ENCODE measurements around the gene RRP1B. TPM values are rescaled to one million over a fixed set of nuclear protein-coding genes. Genes with fewer than 3 reads are reported as not detected.

RRP1B gene
- total and polyA plus RNA-seq, 2 donors (not counting 1 experiment from before 2014, with no cell fraction given), result 11.7 to 20.3 TPM

DNA sequence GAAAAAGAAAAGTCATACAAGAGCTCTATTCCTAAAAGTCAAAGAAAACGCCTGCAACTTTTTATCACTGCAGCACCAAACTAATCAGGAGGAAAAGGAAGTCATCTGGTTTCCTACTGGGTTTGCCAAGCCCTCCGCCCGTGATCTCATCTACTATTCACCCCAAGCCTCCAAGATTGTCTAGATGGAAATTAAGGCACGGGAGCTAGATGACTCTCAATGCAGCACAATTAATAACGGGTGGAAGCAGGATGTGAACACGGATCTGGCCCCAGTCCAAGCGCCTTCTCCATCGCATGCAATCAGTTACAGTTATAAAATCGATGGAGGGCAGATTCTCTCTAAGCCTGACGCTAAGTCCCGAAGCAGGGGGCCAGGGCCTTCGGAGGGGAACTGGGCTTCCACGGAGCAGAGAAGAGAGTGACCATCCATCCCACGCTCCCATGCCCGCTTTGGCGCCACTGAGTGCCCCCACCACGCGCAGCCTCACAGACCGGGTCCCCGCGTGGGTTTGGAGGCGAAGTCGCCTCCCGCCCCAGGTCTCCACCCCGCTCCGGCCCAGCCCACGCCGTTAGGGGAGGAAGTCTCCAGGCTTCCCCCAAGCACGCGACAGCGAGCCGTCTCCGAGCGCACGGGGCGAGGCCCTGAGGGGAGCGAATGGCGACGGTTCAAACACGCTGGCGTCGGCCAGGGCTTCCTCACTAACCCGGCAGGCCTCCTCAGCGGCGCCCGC, 1.8 kb upstream of the RRP1B start:
- H3K79me2 ChIP-seq (ENCODE audit: control insufficient read depth, insufficient read depth, low read length), result peaks cover 21% of the 10 kb centered on the region
- no peak overlapping the region for H2AFZ ChIP-seq (ENCODE audit: low read length)
- H3K4me3 ChIP-seq (replicated peaks in 1 of 4; ENCODE audit: control extremely low read depth in 1 of 4, insufficient read depth in 1 of 4, low read depth in 3 of 4, low read length in 4 of 4), result no peak overlapping the region
- H3K36me3 ChIP-seq (ENCODE audit: control insufficient read depth, insufficient read depth, low read length), result no peaks in the 10 kb centered on the region
- H3K27ac ChIP-seq (ENCODE audit: insufficient read depth, low read length), result no peak overlapping the region
- TF ChIP-seq EZH2 (IDR thresholded peaks at IDR 0.05; ENCODE audit: low read length, missing control alignments), result no peak
- TF ChIP-seq, protein P1, sequence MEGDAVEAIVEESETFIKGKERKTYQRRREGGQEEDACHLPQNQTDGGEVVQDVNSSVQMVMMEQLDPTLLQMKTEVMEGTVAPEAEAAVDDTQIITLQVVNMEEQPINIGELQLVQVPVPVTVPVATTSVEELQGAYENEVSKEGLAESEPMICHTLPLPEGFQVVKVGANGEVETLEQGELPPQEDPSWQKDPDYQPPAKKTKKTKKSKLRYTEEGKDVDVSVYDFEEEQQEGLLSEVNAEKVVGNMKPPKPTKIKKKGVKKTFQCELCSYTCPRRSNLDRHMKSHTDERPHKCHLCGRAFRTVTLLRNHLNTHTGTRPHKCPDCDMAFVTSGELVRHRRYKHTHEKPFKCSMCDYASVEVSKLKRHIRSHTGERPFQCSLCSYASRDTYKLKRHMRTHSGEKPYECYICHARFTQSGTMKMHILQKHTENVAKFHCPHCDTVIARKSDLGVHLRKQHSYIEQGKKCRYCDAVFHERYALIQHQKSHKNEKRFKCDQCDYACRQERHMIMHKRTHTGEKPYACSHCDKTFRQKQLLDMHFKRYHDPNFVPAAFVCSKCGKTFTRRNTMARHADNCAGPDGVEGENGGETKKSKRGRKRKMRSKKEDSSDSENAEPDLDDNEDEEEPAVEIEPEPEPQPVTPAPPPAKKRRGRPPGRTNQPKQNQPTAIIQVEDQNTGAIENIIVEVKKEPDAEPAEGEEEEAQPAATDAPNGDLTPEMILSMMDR (conservative IDR thresholded peaks at IDR 0.05 in 1 of 2, IDR thresholded peaks at IDR 0.05 in 1 of 2; ENCODE audit: low read depth in 1 of 2, low read length in 2 of 2), result no peak
- no peaks in the 10 kb centered on the region for H3K9me3 ChIP-seq (ENCODE audit: control insufficient read depth, insufficient read depth, low read depth, low read length)
- H4K20me1 ChIP-seq (ENCODE audit: control insufficient read depth, extremely low read depth, insufficient read depth, low read length), result no peaks in the 10 kb centered on the region
- DNase-seq (ENCODE audit: low read depth in 2 of 2), result no peak
- no peak overlapping the region for H3K9ac ChIP-seq (ENCODE audit: insufficient read depth, low read length)
- no peaks in the 10 kb centered on the region for H3K27me3 ChIP-seq (ENCODE audit: control insufficient read depth, insufficient read depth, low read length)
- H3K4me2 ChIP-seq (ENCODE audit: extremely low read depth, insufficient read depth, low read length), result no peak overlapping the region
- H3K4me1 ChIP-seq (ENCODE audit: control insufficient read depth, extremely low read depth, insufficient read depth, low read length), result peaks cover 6% of the 10 kb centered on the region

DNA sequence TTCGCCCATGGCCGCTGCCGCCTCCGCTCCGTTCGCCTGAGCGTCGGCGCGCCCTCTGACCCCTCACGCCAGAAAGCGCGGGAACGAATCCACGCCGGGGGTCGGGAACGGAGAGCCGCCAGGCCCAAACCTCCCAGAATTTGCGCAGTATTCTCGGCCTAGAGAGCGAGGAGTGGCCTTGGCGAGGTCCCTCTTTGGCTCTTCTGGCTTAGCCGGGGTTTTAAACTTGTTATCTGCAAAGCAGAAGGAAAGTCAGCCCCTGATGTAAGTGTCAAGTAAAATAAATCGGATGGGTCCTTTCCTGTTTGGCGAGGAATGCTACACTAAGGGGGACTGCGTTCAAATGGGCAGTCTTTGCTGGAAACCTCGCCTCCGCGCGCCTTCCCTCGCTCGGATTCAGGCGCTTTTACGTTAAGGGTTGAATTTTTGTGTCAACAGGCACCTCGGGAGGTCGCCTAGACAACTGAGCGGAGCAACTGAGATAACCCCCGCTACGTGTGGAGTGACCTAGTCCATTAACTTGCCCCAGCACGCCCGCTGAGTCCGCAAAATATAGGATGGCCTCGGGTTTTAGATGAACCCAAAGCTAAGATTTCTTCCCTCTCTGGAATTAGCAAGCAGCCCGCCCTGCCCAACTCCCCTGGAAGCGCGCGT, 1.1 kb upstream of the RRP1B start:
- Histone ChIP-seq H4K20me1 (ENCODE audit: control insufficient read depth, extremely low read depth, insufficient read depth, low read length) (no peaks in the 10 kb centered on the region), H3K9me3 (ENCODE audit: control insufficient read depth, insufficient read depth, low read depth, low read length) (no peaks in the 10 kb centered on the region), H2AFZ (ENCODE audit: low read length) (no peak overlapping the region), H3K27me3 (ENCODE audit: control insufficient read depth, insufficient read depth, low read length) (no peaks in the 10 kb centered on the region), H3K79me2 (ENCODE audit: control insufficient read depth, insufficient read depth, low read length) (peaks cover 23% of the 10 kb centered on the region), H3K4me3 (replicated peaks in 1 of 4; ENCODE audit: control extremely low read depth in 1 of 4, insufficient read depth in 1 of 4, low read depth in 3 of 4, low read length in 4 of 4) (no peak overlapping the region), H3K4me1 (ENCODE audit: control insufficient read depth, extremely low read depth, insufficient read depth, low read length) (peaks cover 6% of the 10 kb centered on the region), H3K36me3 (ENCODE audit: control insufficient read depth, insufficient read depth, low read length) (no peaks in the 10 kb centered on the region), H3K9ac (ENCODE audit: insufficient read depth, low read length) (no peak overlapping the region), H3K27ac (ENCODE audit: insufficient read depth, low read length) (no peak overlapping the region), H3K4me2 (ENCODE audit: extremely low read depth, insufficient read depth, low read length) (no peak overlapping the region)
- TF ChIP-seq EZH2 (IDR thresholded peaks at IDR 0.05; ENCODE audit: low read length, missing control alignments), result no peak
- TF ChIP-seq, protein P1 (conservative IDR thresholded peaks at IDR 0.05 in 1 of 2, IDR thresholded peaks at IDR 0.05 in 1 of 2; ENCODE audit: low read depth in 1 of 2, low read length in 2 of 2), result no peak
- DNase-seq (ENCODE audit: low read depth in 2 of 2), result no peak

- DNase-seq (ENCODE audit: low read depth in 2 of 2), result no peak
- no peaks in the 10 kb centered on the region for H3K27me3 ChIP-seq (ENCODE audit: control insufficient read depth, insufficient read depth, low read length)
- peaks cover 6% of the 10 kb centered on the region for H3K4me1 ChIP-seq (ENCODE audit: control insufficient read depth, extremely low read depth, insufficient read depth, low read length)
- peaks cover 23% of the 10 kb centered on the region for H3K79me2 ChIP-seq (ENCODE audit: control insufficient read depth, insufficient read depth, low read length)
- H4K20me1 ChIP-seq (ENCODE audit: control insufficient read depth, extremely low read depth, insufficient read depth, low read length), result no peaks in the 10 kb centered on the region
- H3K27ac ChIP-seq (ENCODE audit: insufficient read depth, low read length), result peak overlapping the region; percentile 87
- peak overlapping the region in 1 of 4 experiments; percentile 93 for H3K4me3 ChIP-seq (replicated peaks in 1 of 4; ENCODE audit: control extremely low read depth in 1 of 4, insufficient read depth in 1 of 4, low read depth in 3 of 4, low read length in 4 of 4)
- H3K36me3 ChIP-seq (ENCODE audit: control insufficient read depth, insufficient read depth, low read length), result no peaks in the 10 kb centered on the region
- peak overlapping the region; percentile 89 for H2AFZ ChIP-seq (ENCODE audit: low read length)
- no peaks in the 10 kb centered on the region for H3K9me3 ChIP-seq (ENCODE audit: control insufficient read depth, insufficient read depth, low read depth, low read length)
- peak overlapping the region; percentile 92 for H3K4me2 ChIP-seq (ENCODE audit: extremely low read depth, insufficient read depth, low read length)
- H3K9ac ChIP-seq (ENCODE audit: insufficient read depth, low read length), result peak overlapping the region; percentile 87
- no peak for TF ChIP-seq EZH2 (IDR thresholded peaks at IDR 0.05; ENCODE audit: low read length, missing control alignments)
- TF ChIP-seq, protein P1 (conservative IDR thresholded peaks at IDR 0.05 in 1 of 2, IDR thresholded peaks at IDR 0.05 in 1 of 2; ENCODE audit: low read depth in 1 of 2, low read length in 2 of 2), result no peak
Measured at GRCh38 chr21:43658769-43659135, 608 bp upstream of the RRP1B start.
